Smooth muscle cell (in vitro differentiated cells): ENCODE results near the gene KIF24. TPM values are rescaled to one million over a fixed set of nuclear protein-coding genes. Genes with fewer than 3 reads are reported as not detected.

Experiments used
- DNase-seq: peaks from one replicate; lab custom pipeline; 2025; ENCODE audit not compliant: unreplicated experiment; lab: John Stamatoyannopoulos, UW
- H2AFZ ChIP-seq: fragments of 200-600 bp; sonication (generic); 2 replicates; pipeline ENCODE4 v1.6.0; 2016; ENCODE audit warnings: antibody characterized with exemption, low read depth, mild to moderate bottlenecking
- H3F3A ChIP-seq: fragments of 200-600 bp; sonication (generic); 2 replicates; pipeline ENCODE4 v1.6.0; 2017; ENCODE audit warnings: antibody characterized with exemption, low read depth
- H3K27ac ChIP-seq: fragments of 200-600 bp; sonication (generic); 2 replicates; pipeline ENCODE4 v1.5.1; 2016; ENCODE audit warnings: low read depth, mild to moderate bottlenecking
- H3K27me3 ChIP-seq: fragments of 200-600 bp; sonication (generic); 2 replicates; pipeline ENCODE4 v1.6.1; 2016; ENCODE audit warnings: low read depth, mild to moderate bottlenecking
- H3K36me3 ChIP-seq: fragments of 200-600 bp; sonication (generic); 2 replicates; pipeline ENCODE4 v1.5.1; 2016; ENCODE audit warnings: low read depth
- H3K4me1 ChIP-seq: fragments of 200-600 bp; sonication (generic); 2 replicates; pipeline ENCODE4 v1.5.1; 2016; ENCODE audit warnings: low read depth
- H3K4me2 ChIP-seq: fragments of 200-600 bp; sonication (generic); 2 replicates; pipeline ENCODE4 v1.6.0; 2016; ENCODE audit warnings: mild to moderate bottlenecking
- H3K4me3 ChIP-seq: fragments of 200-600 bp; sonication (generic); 2 replicates; pipeline ENCODE4 v1.5.1; 2016; ENCODE audit warnings: mild to moderate bottlenecking
- H3K79me2 ChIP-seq: fragments of 200-600 bp; sonication (generic); 2 replicates; pipeline ENCODE4 v1.6.0; 2016; ENCODE audit warnings: low read depth, mild to moderate bottlenecking
- H3K9ac ChIP-seq: fragments of 200-600 bp; sonication (generic); 2 replicates; pipeline ENCODE4 v1.6.0; 2016; ENCODE audit warnings: low read depth
- H3K9me3 ChIP-seq: fragments of 200-600 bp; sonication (generic); replicated peaks from 2 replicates; pipeline ENCODE4 v1.5.1; 2016; ENCODE audit warnings: low read depth
- H4K20me1 ChIP-seq: fragments of 200-600 bp; sonication (generic); 2 replicates; pipeline ENCODE4 v1.6.0; 2016; ENCODE audit warnings: low read depth
- CTCF ChIP-seq: fragments of 200-600 bp; sonication (generic); IDR thresholded peaks from 2 replicates; pipeline ENCODE4 v1.5.1; 2017; ENCODE audit warnings: borderline replicate concordance, mild to moderate bottlenecking, antibody characterized with exemption; ENCODE audit not compliant: insufficient read depth, poor library complexity, severe bottlenecking
- WGBS: methylation state at CpG from one replicate; pipeline ENCODE4 v1.1.7; 2016; ENCODE audit warnings: low lambda C conversion rate; 5-methylcytosine and 5-hydroxymethylcytosine counted together
- polyA plus RNA-seq: library from polyadenylated mRNA; unstranded; fragments of >200 nt; fragmentation: Nextera tagmentation; extraction: Ambion mirVana; gene quantifications from 2 replicates; pipeline ENCODE4 v1.2.1, GENCODE V29; 2016
- total RNA-seq: library from RNA; depleted of rRNA; stranded (reverse); fragments of >200 nt; gene quantifications from 2 replicates; pipeline ENCODE4 v1.2.3, GENCODE V29; 2014

The KIF24 gene
- total and polyA plus RNA-seq, 2 experiments from 2014 or later = 0.51 to 1.2 TPM

DNA sequence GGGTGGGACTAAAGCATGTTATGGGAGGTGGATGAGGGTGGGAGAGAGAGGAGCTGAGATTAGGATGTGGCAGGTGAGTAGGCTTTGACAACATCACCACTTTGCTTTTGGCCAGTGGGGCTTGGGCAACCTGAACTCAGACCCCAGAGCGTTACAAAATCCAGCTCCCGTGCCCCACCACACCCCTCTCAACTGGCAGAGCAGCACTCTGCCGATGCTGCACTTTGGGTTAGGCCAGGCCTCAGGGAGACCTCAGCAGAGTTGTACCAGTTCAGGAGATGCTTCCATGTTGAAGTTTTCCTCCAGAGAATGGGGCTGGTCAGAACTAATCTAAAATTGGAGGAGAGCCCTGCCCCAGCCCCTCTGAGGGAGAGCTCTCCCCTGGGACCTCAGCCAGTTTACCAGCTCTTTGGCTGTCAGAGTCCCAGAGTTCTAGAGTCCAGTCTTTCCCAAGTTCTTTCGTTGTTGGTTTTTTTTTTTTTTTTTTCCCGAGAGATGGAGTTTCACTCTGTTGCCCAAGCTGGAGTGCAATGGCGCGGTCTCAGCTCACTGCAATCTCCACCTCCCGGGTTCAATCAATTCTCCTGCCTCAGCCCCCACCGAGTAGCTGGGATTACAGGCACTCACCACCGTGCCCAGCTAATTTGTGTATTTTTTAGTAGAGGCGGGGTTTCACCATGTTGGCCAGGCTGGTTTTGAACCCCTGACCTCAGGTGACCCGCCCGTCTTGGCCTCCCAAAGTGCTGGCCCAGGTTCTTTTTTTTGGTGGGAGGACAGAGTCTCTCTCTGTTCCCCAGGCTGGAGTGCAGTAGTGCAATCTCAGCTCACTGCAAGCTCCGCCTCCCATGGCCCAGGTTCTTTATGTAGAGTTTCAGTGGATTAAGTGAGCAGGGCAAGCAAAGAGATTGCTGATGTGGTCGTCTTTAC, 18.1 kb upstream of the KIF24 start:
- no peak overlapping the region for H3K4me3 ChIP-seq
- no peaks in the 10 kb centered on the region for H3F3A ChIP-seq
- no peaks in the 10 kb centered on the region for H3K9me3 ChIP-seq
- H3K27me3 ChIP-seq = no peaks in the 10 kb centered on the region
- H3K79me2 ChIP-seq = no peaks in the 10 kb centered on the region
- WGBS = 94% methylated on average over 15 of the region's 15 CpGs
- no peaks in the 10 kb centered on the region for H3K36me3 ChIP-seq
- no peak overlapping the region for H3K4me2 ChIP-seq
- no peak overlapping the region for H3K27ac ChIP-seq
- TF ChIP-seq CTCF = no peak
- no peaks in the 10 kb centered on the region for H3K4me1 ChIP-seq
- H3K9ac ChIP-seq = no peak overlapping the region
- H2AFZ ChIP-seq = no peak overlapping the region
- no peaks in the 10 kb centered on the region for H4K20me1 ChIP-seq
- no peak for DNase-seq

GRCh38 chr9:34343605-34344004, 14.5 kb upstream of the KIF24 start:
- no peaks in the 10 kb centered on the region for H3F3A ChIP-seq
- no peak overlapping the region for H3K4me2 ChIP-seq
- TF ChIP-seq CTCF = no peak
- H3K4me3 ChIP-seq = no peak overlapping the region
- no peak for DNase-seq
- H3K9ac ChIP-seq = no peak overlapping the region
- no peaks in the 10 kb centered on the region for H3K9me3 ChIP-seq
- H3K27me3 ChIP-seq = no peaks in the 10 kb centered on the region
- no peaks in the 10 kb centered on the region for H3K4me1 ChIP-seq
- H4K20me1 ChIP-seq = no peaks in the 10 kb centered on the region
- no peak overlapping the region for H3K27ac ChIP-seq
- no peaks in the 10 kb centered on the region for H3K36me3 ChIP-seq
- no peak overlapping the region for H2AFZ ChIP-seq
- WGBS = 100% methylated on average over 1 of the region's 1 CpG
- no peaks in the 10 kb centered on the region for H3K79me2 ChIP-seq

DNA sequence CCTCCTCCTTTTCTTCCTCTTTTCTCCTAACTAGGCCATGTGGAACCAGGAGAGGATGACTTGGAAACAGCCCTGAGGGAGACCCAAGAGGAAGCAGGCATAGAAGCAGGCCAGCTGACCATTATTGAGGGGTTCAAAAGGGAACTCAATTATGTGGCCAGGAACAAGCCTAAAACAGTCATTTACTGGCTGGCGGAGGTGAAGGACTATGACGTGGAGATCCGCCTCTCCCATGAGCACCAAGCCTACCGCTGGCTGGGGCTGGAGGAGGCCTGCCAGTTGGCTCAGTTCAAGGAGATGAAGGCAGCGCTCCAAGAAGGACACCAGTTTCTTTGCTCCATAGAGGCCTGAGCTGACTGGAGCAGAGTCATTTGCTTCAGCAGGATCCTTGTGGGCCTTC, 14.0 kb upstream of the KIF24 start:
- H3K27ac ChIP-seq = no peak overlapping the region
- no peaks in the 10 kb centered on the region for H3K36me3 ChIP-seq
- no peak for TF ChIP-seq CTCF
- H3K9ac ChIP-seq = no peak overlapping the region
- H3K9me3 ChIP-seq = no peaks in the 10 kb centered on the region
- 97% methylated on average over 5 of the region's 5 CpGs for WGBS
- no peaks in the 10 kb centered on the region for H3K27me3 ChIP-seq
- no peaks in the 10 kb centered on the region for H3F3A ChIP-seq
- DNase-seq = no peak
- no peaks in the 10 kb centered on the region for H3K79me2 ChIP-seq
- no peaks in the 10 kb centered on the region for H4K20me1 ChIP-seq
- H2AFZ ChIP-seq = no peak overlapping the region
- H3K4me3 ChIP-seq = no peak overlapping the region
- H3K4me2 ChIP-seq = no peak overlapping the region
- H3K4me1 ChIP-seq = no peaks in the 10 kb centered on the region
